ENCODE measurements around the gene GCNT2. TPM values are rescaled to one million over a fixed set of nuclear protein-coding genes. Genes with fewer than 3 reads are reported as not detected.
A peak's percentile ranks its signal among the peaks of the same experiment; 100 is the strongest.
"Not testable (repeated sequence)": the region's sequence is repeated elsewhere in the genome, so short reads cannot be mapped to it uniquely, and the experiment has no call there.

GCNT2 gene
- total RNA-seq, 1 experiment from 2014 or later = 6.4 TPM

DNA sequence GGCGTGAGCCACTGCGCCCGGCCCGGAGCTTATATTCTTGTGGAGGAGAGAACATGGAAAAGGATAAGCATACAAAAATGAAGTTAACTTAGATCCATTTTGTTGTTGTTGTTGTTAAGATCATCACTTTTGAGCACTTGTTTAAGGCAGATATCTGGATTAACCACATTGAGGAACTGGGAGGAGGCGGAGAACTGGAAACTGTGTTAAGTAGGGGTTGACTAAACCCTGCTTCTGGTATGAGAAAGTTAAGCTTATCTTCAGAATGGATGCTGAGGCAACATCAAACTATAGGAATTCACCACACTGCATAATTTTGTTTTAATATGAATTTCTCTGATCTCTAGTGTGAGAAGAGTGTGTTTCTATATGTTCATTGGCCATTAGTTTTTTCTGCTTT lies 57.6 kb downstream of the GCNT2 start:
- no peak for DNase-seq (ENCODE audit: low read depth)

DNA sequence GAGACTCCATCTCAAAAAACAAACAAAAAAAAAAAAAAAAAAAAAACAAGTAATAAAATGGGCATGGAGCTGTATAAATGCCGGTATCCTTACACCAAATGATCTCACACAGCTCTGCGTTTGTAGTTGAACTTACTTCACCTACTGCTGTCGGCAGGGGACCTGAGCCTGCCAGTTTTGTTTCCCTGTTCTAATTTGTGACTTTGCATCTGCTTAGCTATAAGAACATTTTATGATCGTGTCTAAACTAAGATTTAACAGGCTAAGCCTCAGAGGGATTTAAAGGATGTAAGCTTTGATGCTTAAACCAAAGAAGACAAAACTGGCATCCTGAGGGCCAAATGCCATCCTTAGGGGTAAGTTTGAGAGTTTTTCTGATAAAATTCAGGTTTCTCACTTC lies 58.7 kb downstream of the GCNT2 start:
- DNase-seq (ENCODE audit: low read depth) = no peak

DNA sequence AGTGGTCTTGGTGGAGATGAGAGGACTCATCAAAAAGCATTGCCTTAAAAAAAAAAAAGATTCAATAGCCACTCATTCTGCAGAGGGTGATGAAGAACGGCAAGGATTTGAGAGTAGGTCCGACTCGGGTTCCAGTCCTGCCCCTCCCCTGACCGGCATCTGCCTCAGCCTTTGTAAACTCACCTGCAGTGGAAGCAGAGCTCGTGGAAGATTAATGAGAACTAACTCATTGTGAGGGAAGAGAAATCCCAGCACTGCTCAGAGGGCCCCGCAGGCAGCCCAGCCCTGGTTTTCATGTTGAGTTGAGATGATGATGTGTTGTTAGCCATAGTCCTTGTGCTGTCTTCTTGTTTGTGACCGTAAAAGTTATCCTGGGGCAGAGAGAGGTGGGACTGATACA lies 59.4 kb downstream of the GCNT2 start:
- no peak for DNase-seq (ENCODE audit: low read depth)

DNA sequence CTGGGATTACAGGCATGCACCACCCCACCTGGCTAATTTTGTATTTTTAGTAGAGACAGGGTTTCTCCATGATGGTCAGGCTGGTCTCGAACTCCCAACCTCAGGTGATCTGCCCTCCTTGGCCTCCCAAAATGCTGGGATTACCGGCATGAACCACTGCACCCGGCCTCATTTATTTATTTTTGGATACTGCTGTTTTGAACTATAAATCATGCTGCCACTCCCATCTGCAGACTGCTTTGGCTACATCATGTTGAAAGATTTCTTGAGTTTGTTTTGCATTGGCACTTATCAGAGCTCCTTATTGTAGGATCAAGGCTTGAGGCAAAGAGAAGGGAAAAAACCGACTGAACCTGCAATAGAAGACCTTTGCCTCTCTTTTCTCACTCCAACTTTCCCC lies 60.3 kb downstream of the GCNT2 start:
- not testable (repeated sequence) for DNase-seq (ENCODE audit: low read depth)

DNA sequence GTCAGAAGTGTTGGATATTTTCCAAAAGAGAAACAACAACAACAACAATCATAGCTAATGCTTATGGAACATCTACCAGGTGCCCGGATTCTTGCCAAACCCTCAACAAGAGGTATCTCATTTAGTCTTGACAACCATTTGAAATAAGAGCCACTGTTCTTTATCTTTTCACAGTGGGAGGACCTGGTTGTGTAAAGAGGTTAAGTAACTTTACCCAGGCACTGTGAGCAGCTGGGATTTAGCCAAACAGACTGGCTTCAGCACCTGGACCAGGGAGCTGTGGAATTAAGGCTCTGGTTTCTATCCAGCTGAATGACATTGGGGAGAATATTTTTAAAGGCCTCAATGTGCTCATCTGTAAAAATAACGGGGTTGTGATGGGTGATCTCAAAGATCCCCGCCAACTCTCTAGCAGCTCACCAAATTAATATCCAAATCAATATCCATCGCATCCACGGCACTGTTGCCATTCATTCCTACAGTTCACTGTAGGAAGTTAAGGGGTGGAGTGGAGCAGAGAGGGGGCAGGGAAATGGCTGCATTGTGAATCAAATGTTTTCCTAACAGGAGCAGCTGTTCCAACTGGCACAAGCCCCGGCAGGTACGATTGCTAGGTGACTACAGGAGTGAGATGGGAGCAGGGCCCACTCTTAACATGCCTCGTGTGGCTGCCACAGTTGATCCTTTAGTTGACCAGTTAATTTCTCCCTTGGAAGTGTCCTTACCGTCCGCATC lies 61.8 kb downstream of the GCNT2 start:
- no peak for DNase-seq (ENCODE audit: low read depth)

DNA sequence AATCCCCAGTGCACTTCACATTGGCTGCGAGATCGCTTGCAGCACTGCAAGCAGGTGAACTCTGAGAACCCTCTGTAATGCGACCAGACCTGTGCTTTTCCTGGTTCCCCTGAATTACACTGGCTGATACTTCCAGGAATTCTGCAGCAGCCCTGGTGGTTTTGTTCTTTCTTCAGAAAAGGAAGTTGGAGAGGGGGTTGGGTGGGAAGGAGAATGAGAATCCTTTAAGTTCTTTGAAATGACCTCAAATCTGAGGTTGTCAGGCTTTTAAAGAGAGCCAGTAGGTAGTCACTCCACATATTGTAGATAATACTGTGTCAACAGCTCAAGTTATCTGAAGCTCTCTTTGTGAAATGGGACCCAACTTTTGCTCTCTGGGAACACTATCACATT lies 62.4 kb downstream of the GCNT2 start:
- DNase-seq (ENCODE audit: low read depth) = no peak

DNA sequence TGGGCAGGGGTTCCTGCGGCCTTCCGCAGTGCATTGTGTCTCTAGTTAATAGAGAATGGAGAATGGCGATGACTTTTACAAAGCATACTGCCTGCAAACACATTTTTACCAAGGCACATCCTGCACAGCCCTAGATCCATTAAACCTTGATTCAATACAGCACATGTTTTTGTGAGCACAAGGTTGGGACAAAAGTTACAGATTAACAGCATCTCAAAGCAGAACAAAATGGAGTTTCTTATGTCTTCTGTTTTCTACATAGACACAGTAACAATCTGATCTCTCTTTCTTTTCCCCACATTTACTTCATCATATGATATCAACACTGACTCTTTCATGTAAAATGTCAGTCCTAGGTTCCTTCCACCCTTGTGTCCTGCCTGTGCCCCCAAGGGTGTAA lies 63.5 kb downstream of the GCNT2 start:
- DNase-seq (ENCODE audit: low read depth) = no peak

DNA sequence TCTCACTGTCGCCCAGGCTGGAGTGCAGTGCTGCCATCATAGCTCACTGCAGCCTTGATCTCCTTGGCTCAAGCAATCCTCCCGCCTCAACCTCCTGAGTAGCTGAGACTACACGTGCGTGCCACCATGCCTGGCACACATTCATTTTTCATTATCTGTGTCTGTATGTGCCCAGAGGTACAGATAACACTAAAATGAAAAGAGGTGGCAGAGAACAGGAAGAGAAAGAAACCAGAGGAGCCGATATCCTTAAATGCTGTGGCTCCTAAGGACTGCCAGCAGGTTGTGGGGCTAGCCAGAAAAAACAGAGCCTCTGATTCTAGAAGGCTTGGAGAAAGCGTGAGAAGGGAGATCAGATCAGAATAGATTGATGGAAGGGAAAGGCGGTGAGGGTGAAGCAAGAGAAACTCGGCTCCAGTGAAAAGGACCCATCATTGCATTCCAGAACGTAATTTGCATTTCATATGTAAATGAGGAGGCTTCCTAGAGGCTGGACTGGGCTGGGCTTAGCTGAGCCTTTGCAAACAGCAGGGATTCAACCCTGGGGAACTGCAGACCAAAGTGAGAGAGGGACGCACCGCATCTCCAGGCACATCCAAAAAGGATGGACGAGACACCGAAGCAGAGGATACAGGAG lies 64.2 kb downstream of the GCNT2 start:
- no peak for DNase-seq (ENCODE audit: low read depth)

DNA sequence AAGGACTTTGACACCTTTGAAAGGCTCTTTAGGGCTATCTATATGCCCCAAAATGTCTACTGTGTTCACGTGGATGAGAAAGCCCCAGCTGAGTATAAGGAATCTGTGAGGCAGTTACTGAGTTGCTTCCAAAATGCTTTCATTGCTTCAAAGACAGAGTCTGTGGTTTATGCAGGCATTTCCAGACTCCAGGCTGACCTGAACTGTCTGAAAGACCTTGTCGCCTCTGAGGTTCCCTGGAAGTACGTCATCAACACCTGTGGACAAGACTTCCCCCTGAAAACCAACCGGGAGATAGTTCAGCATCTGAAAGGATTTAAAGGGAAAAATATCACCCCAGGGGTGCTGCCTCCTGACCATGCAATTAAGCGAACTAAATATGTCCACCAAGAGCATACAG lies 65.2 kb downstream of the GCNT2 start:
- DNase-seq (ENCODE audit: low read depth) = no peak

DNA sequence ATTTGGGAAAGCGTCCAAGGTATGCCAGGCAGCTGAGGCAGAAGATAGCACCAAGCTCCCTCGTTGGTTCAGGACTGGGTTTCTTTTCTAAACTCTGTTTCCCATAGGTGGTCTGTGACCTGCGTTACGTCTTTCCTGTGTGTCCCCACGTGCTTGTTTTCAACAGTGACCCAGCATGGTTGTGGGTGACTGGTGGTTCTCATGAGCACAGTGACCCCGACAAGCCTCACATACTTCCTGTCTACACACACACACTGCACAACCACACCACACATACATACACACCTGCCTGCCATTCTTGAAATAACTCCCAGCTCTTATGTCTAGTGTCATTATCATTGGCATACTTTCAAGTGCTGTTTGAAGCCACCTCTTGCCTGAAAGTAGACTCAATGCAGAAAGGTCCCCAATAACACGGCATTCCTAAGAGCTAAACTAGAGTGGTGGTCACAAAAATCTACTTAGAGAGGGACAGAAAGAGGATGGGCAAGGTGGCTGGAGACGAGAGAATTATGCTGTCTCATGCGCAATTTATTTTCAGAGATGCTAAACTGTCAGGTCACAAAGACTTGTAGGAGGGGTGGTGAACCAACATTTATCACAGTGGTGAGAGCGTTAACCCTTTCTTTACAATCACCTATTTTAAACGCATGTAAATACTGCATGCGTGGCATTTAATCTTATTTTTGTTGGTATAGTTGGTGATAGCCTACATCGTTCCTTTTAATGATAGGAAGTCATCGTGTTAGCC lies 66.7 kb downstream of the GCNT2 start:
- DNase-seq (ENCODE audit: low read depth) = no peak

DNA sequence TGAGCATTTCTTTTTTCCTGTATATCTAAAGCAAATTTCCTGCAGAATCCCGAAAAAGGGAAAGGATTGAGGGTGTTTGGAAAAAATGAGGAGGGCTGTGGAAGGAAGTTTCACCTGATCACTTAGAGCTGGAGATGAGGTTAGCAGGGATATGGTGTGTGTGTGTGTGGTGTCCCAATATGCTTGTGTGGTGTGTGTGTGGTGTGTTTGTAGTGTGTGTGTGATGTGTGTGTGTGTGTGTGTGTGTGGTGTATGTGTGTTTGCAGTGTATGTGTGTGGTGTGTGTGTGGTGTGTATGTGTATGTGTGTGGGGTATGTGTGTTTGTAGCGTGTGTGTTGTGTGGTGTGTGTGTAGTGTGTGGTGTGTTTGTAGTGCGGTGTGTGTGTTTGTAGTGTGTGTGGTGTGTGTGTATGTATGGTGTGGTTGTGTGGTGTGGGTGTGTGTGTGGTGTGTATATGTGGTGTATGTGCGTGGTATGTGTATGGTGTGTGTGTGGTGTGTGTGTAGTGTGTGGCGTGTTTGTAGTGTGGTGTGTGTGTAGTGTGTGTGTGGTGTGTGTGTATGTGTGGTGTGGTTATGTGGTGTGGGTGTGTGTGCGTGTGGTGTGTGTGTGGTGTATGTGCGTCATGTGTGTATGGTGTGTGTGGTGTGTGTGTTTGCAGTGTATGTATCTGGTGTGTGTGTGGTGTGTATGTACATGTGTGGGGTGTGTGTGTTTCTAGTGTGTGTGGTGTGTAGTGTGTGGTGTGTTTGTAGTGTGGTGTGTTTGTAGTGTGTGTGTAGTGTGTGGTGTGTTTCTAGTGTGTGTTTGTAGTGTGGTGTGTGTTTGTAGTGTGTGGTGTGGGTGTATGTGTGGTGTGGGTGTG lies 67.6 kb downstream of the GCNT2 start:
- DNase-seq (ENCODE audit: low read depth) = no peak

DNA sequence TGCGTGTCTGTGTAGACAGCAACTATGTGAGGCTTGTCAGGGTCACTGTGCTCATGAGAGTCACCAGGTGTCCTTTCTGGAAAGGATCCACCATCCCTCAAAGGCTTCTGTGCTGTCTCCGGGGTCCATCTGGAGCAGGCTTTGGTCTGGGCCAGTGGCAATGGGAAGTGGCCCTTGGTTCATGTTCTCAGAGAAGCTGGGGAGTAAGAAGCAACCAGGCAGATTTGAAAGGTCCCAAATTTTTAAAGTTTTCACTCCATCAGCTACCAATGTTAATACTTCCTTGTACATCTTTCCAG lies 68.2 kb downstream of the GCNT2 start:
- DNase-seq (ENCODE audit: low read depth) = no peak

DNA sequence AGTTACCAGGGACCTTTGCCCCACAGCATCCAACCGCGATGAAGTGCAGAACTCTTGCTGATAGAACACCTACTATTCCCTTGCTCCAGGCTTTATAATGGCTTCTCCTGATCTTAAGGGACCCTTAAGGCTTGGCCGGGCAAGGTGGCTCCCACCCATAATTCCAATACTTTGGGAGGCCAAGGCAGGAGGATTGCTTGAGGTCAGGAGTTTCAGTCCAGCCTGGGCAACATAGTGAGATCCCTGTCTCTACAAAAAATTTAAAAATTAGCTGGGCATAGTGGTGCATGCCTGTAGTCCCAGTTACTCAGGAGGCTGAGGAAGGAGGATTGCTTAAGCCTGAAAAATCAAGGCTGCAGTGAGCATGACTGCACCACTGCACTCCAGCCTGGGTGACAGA lies 68.8 kb downstream of the GCNT2 start:
- DNase-seq (ENCODE audit: low read depth) = no peak

DNA sequence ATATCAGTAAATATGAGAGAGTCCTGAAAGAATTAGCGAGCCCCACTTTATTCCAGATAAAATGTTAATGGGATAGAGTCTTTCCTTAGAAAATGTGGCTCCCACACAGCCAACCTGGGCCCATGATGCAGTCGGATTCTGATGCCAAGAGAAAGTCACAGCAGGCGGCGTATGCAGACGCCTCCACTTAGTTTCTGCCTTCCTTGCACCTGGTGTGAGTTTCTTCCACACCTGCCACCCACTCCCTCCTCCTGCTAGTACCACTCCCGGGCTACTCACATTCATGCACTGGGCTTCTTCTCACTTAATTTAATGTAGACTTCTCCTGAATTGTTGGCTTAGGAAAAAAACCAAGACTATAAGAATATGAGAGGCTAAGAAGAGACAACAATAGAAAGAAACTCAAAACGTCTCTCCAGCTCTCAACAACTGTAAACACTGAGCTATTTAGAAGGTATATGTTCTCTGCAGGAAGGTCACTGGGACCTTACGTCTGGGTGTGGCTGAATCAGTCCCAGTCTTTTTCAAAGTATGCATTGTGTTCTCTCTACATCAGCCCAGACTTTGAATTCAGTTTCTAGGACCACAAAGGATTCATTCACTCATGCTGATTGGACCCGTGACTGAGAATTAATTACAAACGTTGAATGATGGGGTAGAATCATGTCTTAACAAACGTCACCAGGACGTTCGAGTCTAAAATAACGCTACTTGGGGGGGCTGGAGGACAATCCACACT lies 70.4 kb downstream of the GCNT2 start:
- no peak for DNase-seq (ENCODE audit: low read depth)

DNA sequence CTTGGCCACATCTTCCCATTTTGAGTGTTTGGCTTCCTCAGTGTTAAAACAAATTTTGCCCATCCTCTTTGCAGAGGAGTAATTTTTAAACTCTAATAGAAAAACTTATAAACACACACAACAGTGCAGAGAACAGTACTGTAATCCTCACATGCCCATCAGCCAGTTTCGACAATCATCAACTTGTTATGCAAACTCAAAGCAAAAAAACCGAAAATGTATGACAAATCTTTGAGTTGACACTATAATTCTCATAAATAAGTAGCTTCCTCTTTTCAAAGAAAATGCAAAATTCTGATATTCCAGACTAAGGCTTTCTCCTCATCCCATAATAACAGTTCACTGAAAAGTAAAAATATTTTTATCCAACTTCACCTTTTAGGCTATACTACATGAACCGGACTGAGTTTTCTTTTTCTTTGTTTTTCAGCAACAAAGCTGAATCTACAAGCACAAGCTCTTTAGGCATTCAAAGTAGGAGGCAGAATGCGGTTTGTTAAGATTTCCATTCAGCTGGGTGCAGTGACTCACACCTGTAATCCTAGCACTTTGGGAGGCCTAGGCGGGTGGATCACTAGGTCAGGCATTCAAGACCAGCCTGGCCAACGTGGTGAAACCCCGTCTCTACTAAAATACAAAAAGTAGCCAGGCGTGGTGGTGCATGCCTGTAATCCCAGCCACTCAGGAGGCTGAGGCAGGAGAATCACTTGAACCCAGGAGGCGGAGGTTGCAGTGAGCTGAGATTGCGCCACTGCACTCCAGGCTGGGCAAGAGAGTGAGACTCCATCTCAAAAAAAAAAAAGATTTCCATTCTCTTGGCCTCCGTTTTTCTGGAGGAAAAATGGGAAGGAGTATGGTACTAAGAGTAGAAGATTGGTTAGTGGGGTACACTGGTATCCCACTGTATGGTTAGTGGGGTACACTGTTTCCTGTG lies 74.8 kb downstream of the GCNT2 start:
- peak; percentile 82 for DNase-seq (ENCODE audit: low read depth)

DNA sequence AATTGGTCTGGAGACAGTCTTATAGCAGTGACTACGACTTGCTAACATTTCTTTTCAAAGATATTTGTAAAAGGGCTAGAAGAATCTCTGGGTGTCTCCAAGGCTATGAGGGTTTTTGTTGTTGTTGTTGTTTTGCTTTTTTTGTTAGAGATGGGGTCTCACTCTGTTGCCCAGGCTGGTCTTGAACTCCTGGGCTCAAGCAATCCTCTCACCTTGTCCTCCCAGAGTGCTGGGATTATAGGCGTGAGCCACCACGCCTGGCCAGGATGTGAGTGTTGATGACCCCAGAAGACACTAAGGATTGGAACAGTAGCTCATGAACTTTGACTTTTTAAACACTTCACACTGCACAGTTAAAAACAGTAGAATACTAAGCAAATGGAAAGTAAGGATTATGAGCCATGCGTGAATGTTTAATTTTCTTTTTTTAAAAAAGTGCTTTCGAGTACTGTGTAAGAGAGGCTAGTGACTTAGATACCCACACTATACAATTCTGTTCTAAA lies 76.4 kb downstream of the GCNT2 start:
- no peak for DNase-seq (ENCODE audit: low read depth)

DNA sequence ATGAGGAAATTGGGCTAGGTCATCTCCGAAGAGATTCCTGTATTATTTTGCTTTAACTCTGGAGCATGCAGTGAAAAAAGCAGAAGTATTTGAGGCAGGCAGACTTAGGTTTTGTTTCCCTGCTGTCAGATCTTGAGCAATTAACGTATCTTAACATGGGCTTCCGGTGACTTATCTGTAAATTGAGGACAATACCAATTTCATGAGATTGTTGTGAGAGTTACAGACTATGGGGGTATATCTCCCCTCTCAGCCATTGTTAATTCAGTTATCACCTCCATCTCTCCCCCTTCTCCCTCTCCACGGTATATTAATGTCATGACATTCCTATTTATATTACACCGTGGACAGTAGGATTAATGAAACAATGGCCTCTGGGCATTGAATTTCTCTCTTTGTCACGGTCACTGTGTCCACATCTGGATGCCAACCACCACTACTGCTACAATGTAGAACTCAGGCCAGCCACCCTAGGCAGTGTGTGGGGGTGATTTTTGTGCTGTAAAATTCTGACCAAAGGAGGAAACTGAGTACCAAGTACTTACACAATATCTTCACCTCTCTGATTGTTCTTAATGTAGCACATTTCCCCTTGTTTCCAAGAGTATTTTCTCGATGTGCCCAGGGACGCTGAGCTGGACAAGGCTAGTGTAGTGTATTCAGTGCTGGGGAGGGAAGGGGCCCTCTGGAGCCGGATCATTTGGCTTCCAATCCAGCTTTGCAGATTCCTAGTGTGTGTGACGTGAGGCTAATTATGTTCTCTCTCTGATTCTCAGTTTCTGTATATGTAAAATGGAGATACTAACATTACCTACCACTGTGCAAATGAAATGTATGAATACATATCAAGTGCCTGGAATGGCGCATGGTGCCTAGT lies 77.2 kb downstream of the GCNT2 start:
- DNase-seq (ENCODE audit: low read depth) = no peak

DNA sequence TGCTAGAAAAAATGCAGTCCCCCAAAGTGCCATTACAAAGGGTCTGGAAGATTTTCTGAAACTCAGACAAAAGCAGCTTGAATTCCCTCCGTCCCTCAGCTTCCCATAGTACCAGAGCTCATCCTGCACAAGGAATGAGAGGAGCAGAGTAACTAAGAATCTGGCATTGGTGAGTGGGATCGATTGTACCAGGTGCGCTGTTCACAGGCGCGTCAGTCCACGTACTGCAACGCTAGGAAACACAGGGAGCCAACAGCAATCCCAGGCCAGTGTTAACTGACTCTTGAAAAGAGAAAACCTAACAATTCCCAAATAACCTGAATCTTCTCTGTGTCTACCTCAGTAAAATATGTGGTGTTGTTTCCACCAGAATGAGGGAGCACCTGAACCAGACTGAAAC lies 77.9 kb downstream of the GCNT2 start:
- DNase-seq (ENCODE audit: low read depth) = no peak

DNA sequence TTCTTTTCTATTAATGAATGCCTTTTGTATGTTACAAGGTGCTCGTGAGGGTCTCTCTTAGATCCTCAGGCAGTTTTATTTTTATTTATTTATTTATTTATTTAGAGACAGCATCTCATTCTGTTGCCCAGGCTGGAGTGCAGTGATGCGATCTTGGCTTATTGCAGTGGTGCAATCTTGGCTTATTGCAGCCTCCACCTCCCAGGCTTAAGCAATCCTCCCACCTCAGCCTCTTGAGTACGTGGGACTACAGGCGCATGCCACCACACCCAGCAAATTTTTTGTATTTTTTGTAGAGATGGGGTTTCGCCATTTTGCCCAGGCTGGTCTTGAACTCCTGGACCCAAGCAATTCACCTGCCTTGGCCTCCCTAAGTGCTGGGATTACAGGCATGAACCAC lies 79.5 kb downstream of the GCNT2 start:
- not testable (repeated sequence) for DNase-seq (ENCODE audit: low read depth)

Measured in HT1080 (cell line).